Measurements from ENCODE around the gene SRSF12.

DNA sequence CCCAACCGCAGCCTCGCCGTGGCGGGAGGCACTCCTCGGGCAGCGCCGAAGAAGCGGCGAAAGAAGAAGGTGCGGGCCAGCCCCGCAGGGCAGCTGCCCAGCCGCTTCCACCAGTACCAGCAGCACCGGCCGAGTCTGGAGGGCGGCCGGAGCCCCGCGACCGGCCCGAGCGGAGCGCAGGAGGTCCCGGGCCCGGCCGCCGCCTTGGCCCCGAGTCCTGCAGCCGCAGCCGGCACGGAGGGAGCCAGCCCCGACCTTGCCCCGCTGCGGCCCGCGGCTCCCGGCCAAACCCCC is 36.8 kb downstream of the SRSF12 start:
- TF ChIP-seq, protein P1, sequence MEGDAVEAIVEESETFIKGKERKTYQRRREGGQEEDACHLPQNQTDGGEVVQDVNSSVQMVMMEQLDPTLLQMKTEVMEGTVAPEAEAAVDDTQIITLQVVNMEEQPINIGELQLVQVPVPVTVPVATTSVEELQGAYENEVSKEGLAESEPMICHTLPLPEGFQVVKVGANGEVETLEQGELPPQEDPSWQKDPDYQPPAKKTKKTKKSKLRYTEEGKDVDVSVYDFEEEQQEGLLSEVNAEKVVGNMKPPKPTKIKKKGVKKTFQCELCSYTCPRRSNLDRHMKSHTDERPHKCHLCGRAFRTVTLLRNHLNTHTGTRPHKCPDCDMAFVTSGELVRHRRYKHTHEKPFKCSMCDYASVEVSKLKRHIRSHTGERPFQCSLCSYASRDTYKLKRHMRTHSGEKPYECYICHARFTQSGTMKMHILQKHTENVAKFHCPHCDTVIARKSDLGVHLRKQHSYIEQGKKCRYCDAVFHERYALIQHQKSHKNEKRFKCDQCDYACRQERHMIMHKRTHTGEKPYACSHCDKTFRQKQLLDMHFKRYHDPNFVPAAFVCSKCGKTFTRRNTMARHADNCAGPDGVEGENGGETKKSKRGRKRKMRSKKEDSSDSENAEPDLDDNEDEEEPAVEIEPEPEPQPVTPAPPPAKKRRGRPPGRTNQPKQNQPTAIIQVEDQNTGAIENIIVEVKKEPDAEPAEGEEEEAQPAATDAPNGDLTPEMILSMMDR (IDR thresholded peaks at IDR 0.05), result no peak
- TF ChIP-seq EZH2 (IDR thresholded peaks at IDR 0.05; ENCODE audit: borderline replicate concordance, insufficient read depth, low read depth, low read length, poor library complexity, severe bottlenecking), result no peak
